Neural progenitor cell (in vitro differentiated cells): ENCODE data around the gene ADGRG7.

Source experiments
- EZH2phosphoT487 ChIP-seq: fragments of 200-600 bp; sonication (generic); IDR thresholded peaks from 2 replicates; pipeline ENCODE4 v1.6.1; 2017; ENCODE audit warnings: antibody characterized with exemption
- TF ChIP-seq, protein P1 (sequence below): fragments of 200-600 bp; sonication (generic); IDR thresholded peaks from 2 replicates; pipeline ENCODE4 v1.5.1; 2017; ENCODE audit warnings: antibody characterized with exemption, mild to moderate bottlenecking

DNA sequence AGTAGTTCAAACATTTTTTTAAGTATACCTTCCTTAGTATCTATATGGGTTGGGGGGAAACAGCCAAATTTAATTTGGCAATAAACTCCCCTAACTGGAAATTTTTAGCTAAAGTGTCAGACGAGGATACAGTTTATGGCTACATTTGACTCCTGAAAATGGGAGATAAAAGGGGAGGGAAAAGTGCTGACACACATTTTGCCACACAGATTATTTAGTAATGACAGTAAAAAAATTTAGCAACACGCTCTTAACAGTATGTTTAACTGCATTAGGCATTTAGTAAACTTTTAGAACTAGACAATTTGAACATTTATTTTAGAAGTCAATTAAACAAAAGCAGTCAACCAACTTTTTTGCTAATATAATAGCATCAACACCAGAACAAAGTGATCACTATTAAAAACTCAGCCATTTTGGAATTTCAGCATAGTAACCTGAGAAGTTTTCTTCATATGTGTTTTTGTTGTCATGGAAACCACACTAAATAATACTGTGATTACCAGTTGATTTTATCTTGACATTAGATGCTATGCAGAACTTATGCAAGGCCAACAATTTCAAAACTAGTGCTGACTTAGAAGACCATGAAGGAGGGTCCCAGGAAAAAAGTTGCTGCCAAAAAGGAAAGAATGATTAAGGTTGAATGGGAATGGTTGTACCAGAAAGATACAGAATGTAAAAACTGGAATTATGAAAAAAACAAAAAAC lies 52.9 kb downstream of the ADGRG7 start:
- TF ChIP-seq, protein P1, sequence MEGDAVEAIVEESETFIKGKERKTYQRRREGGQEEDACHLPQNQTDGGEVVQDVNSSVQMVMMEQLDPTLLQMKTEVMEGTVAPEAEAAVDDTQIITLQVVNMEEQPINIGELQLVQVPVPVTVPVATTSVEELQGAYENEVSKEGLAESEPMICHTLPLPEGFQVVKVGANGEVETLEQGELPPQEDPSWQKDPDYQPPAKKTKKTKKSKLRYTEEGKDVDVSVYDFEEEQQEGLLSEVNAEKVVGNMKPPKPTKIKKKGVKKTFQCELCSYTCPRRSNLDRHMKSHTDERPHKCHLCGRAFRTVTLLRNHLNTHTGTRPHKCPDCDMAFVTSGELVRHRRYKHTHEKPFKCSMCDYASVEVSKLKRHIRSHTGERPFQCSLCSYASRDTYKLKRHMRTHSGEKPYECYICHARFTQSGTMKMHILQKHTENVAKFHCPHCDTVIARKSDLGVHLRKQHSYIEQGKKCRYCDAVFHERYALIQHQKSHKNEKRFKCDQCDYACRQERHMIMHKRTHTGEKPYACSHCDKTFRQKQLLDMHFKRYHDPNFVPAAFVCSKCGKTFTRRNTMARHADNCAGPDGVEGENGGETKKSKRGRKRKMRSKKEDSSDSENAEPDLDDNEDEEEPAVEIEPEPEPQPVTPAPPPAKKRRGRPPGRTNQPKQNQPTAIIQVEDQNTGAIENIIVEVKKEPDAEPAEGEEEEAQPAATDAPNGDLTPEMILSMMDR, result no peak
- TF ChIP-seq EZH2phosphoT487, result no peak
